B cell (primary cell): Measurements from ENCODE around the gene PNPLA2. TPM values are rescaled to one million over a fixed set of nuclear protein-coding genes. Genes with fewer than 3 reads are reported as not detected.

Experiments used
- ATAC-seq: fragments of 200-7000 bp; cut with Tn5 transposase; one replicate; pipeline ENCODE4 v1.10.0; 2021; ENCODE audit warnings: low read depth, mild to moderate bottlenecking, moderate number of reproducible peaks, moderate library complexity
- CTCF ChIA-PET: fragments of 350-600 bp; sonication (Branson Sonifier 250); formaldehyde crosslinking; loops from one replicate; lab custom pipeline; 2021; ENCODE audit warnings: antibody characterized with exemption, inconsistent platforms; lab: Charles Lee
- POLR2A ChIA-PET: fragments of 350-600 bp; sonication (Branson Sonifier 250); formaldehyde crosslinking; loops from one replicate; lab custom pipeline; 2021; ENCODE audit warnings: antibody characterized with exemption; lab: Charles Lee
- DNase-seq: peaks from one replicate; pipeline ENCODE4 v3.0.0; 2013
- H2AFZ ChIP-seq: 2 replicates; pipeline ENCODE4 v1.6.1; 2012; ENCODE audit warnings: mild to moderate bottlenecking, low read depth, low read length; ENCODE audit not compliant: insufficient read depth, poor library complexity, severe bottlenecking
- H3K27ac ChIP-seq, 2 donors: 1 replicate in 1 of 2; 2 replicates in 1 of 2; pipeline ENCODE4 v1.5.1; 2012 to 2013; ENCODE audit warnings: low read length in 2 of 2, mild to moderate bottlenecking in 2 of 2, moderate library complexity in 1 of 2
- H3K27me3 ChIP-seq, 4 experiments: fragments of 200-600 bp in 1 of 4; sonication (generic) in 1 of 4; replicated peaks in 1 of 4; 1 replicate in 2 of 4; 2 replicates in 2 of 4; pipeline versions ENCODE4 v1.6.1 to v1.7.0; 2013 to 2016; ENCODE audit warnings: low read length in 3 of 4, mild to moderate bottlenecking in 2 of 4, mixed read lengths in 1 of 4, moderate library complexity in 1 of 4; ENCODE audit not compliant: insufficient read depth in 4 of 4, control insufficient read depth in 3 of 4; ENCODE audit errors: control extremely low read depth in 1 of 4
- H3K36me3 ChIP-seq, 2 experiments: replicated peaks in 1 of 2; 1 replicate in 1 of 2; 2 replicates in 1 of 2; pipeline versions ENCODE4 v1.6.1 to v1.7.1; 2013; ENCODE audit warnings: low read length in 1 of 2; ENCODE audit not compliant: insufficient read depth in 2 of 2, control insufficient read depth in 1 of 2; ENCODE audit errors: control extremely low read depth in 1 of 2, extremely low read depth in 1 of 2
- H3K4me1 ChIP-seq, 2 donors: fragments of 200-600 bp in 1 of 2; sonication (generic) in 1 of 2; 1 replicate in 1 of 2; 2 replicates in 1 of 2; pipeline versions ENCODE4 v1.5.1 to v1.6.1; 2013 to 2017; ENCODE audit warnings: low read length in 2 of 2; ENCODE audit not compliant: control insufficient read depth in 2 of 2, insufficient read depth in 2 of 2
- H3K4me2 ChIP-seq: replicated peaks from 2 replicates; pipeline ENCODE3; 2012; ENCODE audit warnings: mild to moderate bottlenecking, low read depth, low read length; ENCODE audit not compliant: poor library complexity, severe bottlenecking
- H3K4me3 ChIP-seq, 5 experiments: fragments of 200-600 bp in 1 of 5; sonication (generic) in 1 of 5; 1 replicate in 3 of 5; 2 replicates in 2 of 5; pipeline versions ENCODE4 v1.5.1 to v1.7.0; 2011 to 2016; ENCODE audit warnings: low read length in 4 of 5, mild to moderate bottlenecking in 4 of 5, low read depth in 2 of 5, control low read depth in 1 of 5, moderate library complexity in 1 of 5; ENCODE audit not compliant: insufficient read depth in 1 of 5; ENCODE audit errors: control extremely low read depth in 1 of 5, extremely low read depth in 1 of 5
- H3K79me2 ChIP-seq: fragments of 200-600 bp; sonication (generic); one replicate; pipeline ENCODE4 v1.6.0; 2016; ENCODE audit warnings: low read length; ENCODE audit not compliant: control insufficient read depth, insufficient read depth
- H3K9ac ChIP-seq: fragments of 200-600 bp; sonication (generic); 2 replicates; pipeline ENCODE4 v1.6.1; 2017; ENCODE audit warnings: mild to moderate bottlenecking, low read length, moderate library complexity
- H3K9me3 ChIP-seq, 3 donors: one replicate each; pipeline versions ENCODE4 v1.6.1 to v1.7.1; 2013; ENCODE audit warnings: low read length in 2 of 3; ENCODE audit not compliant: control insufficient read depth in 2 of 3, insufficient read depth in 1 of 3; ENCODE audit errors: control extremely low read depth in 1 of 3
- H4K20me1 ChIP-seq: 2 replicates; pipeline ENCODE4 v1.6.0; 2012; ENCODE audit warnings: mild to moderate bottlenecking, low read length; ENCODE audit not compliant: insufficient read depth, control insufficient read depth, poor library complexity, severe bottlenecking
- H3K27ac Mint-ChIP-seq: one replicate; pipeline ENCODE4 v1.8.0; 2021; ENCODE audit warnings: mixed read lengths
- H3K27me3 Mint-ChIP-seq: one replicate; pipeline ENCODE4 v1.8.0; 2021; ENCODE audit warnings: mixed read lengths
- H3K4me1 Mint-ChIP-seq: one replicate; pipeline ENCODE4 v1.8.0; 2021; ENCODE audit warnings: mixed read lengths
- H3K4me3 Mint-ChIP-seq: one replicate; pipeline ENCODE4 v1.8.0; 2021; ENCODE audit warnings: mixed read lengths
- H3K9me3 Mint-ChIP-seq: one replicate; pipeline ENCODE4 v1.8.0; 2022; ENCODE audit warnings: mixed read lengths; ENCODE audit not compliant: insufficient read depth
- CTCF ChIP-seq: fragments of 200-600 bp; IDR thresholded peaks from one replicate; pipeline ENCODE4 v1.8.0; 2022; ENCODE audit warnings: antibody characterized with exemption, mild to moderate bottlenecking
- EZH2 ChIP-seq: IDR thresholded peaks from 2 replicates; pipeline ENCODE4 v1.6.1; 2012; ENCODE audit warnings: borderline replicate concordance, low read depth, mild to moderate bottlenecking, moderate library complexity, low read length; ENCODE audit not compliant: insufficient read depth, poor library complexity, severe bottlenecking
- WGBS: methylation state at CpG from one replicate; pipeline ENCODE4 v1.1.5; 2013; ENCODE audit warnings: missing lambda C conversion rate; ENCODE audit not compliant: insufficient coverage; 5-methylcytosine and 5-hydroxymethylcytosine counted together
- intact Hi-C: fragments of 100-400 bp; cut with micrococcal nuclease; formaldehyde crosslinking; loops from one replicate; pipeline ENCODE4 v1.10.0; 2022
- polyA plus RNA-seq: library from polyadenylated mRNA; depleted of rRNA; stranded (reverse); fragments of >200 nt; gene quantifications from 2 replicates; pipeline ENCODE4 v1.2.3, GENCODE V29; 2012
- total RNA-seq, 2 donors: library from RNA; stranded (reverse); fragments of 120-200 nt in 1 of 2; gene quantifications; 1 replicate in 1 of 2; 2 replicates in 1 of 2; pipeline versions ENCODE4 v1.2.3 to v1.2.4, GENCODE V29; 2013 to 2022

Gene PNPLA2
- total and polyA plus RNA-seq, 2 donors (not counting 1 experiment from before 2014, with no cell fraction given) = 208 to 276 TPM

GRCh38 chr11:778976-779954 is 39.4 kb upstream of the PNPLA2 start:
- peak; percentile 18 for DNase-seq
- H3K27ac Mint-ChIP-seq = peak overlapping the region; percentile 20
- Histone ChIP-seq H3K79me2 (peaks cover 44% of the 10 kb centered on the region), H3K4me3 (no peak overlapping the region), H3K36me3 (no peaks in the 10 kb centered on the region), H3K27ac (no peak overlapping the region), H3K4me1 (peaks cover 12 to 24% of the 10 kb centered on the region in 2 donors), H3K4me2 (no peak overlapping the region), H3K27me3 (no peaks in the 10 kb centered on the region), H4K20me1 (peaks cover 45% of the 10 kb centered on the region), H3K9ac (no peak overlapping the region), H2AFZ (no peak overlapping the region), H3K9me3 (no peaks in the 10 kb centered on the region)
- POLR2A ChIA-PET = no interaction called here
- H3K4me1 Mint-ChIP-seq = peaks cover 19% of the 10 kb centered on the region
- TF ChIP-seq CTCF (no peak), EZH2 (no peak)
- CTCF ChIA-PET = no interaction called here
- H3K27me3 Mint-ChIP-seq = no peaks in the 10 kb centered on the region
- no peak for ATAC-seq
- 95% methylated on average over 22 of the region's 23 CpGs for WGBS
- peak overlapping the region; percentile 39 for H3K4me3 Mint-ChIP-seq
- intact Hi-C loops = no loop called here
- no peaks in the 10 kb centered on the region for H3K9me3 Mint-ChIP-seq

- Histone ChIP-seq H3K9me3 (no peaks in the 10 kb centered on the region), H3K9ac (no peak overlapping the region), H3K4me3 (no peak overlapping the region), H3K4me1 (peaks cover 12 to 24% of the 10 kb centered on the region in 2 donors), H4K20me1 (peaks cover 41% of the 10 kb centered on the region), H3K27ac (no peak overlapping the region), H3K27me3 (no peaks in the 10 kb centered on the region), H3K4me2 (no peak overlapping the region), H3K79me2 (peaks cover 36% of the 10 kb centered on the region), H3K36me3 (no peaks in the 10 kb centered on the region), H2AFZ (no peak overlapping the region)
- ChIA-PET CTCF (no interaction called here), POLR2A (no interaction called here)
- DNase-seq = no peak
- Mint-ChIP-seq H3K4me1 (peaks cover 19% of the 10 kb centered on the region), H3K27me3 (no peaks in the 10 kb centered on the region), H3K4me3 (peak overlapping the region; percentile 26), H3K27ac (no peak overlapping the region), H3K9me3 (no peaks in the 10 kb centered on the region)
- 97% methylated on average over 16 of the region's 16 CpGs for WGBS
- intact Hi-C loops = no loop called here
- ATAC-seq = no peak
- TF ChIP-seq CTCF (no peak), EZH2 (no peak)
Observed at GRCh38 chr11:779955-780532, 38.7 kb upstream of the PNPLA2 start.
